Colonic mucosa (tissue), 4 donors: ENCODE measurements around the gene DIP2A. TPM values are rescaled to one million over a fixed set of nuclear protein-coding genes. Genes with fewer than 3 reads are reported as not detected.

ENCODE experiments used
- DNase-seq: peaks from one replicate; pipeline ENCODE4 v3.0.0-alpha.2; 2020
- H3K27ac ChIP-seq: fragments of 200-600 bp; one replicate; pipeline ENCODE4 v1.8.0; 2021
- H3K27me3 ChIP-seq: fragments of 200-600 bp; one replicate; pipeline ENCODE4 v1.8.0; 2021
- H3K36me3 ChIP-seq: fragments of 200-600 bp; one replicate; pipeline ENCODE4 v1.8.0; 2021
- H3K4me1 ChIP-seq: fragments of 200-600 bp; one replicate; pipeline ENCODE4 v1.8.0; 2021; ENCODE audit warnings: mild to moderate bottlenecking
- H3K4me3 ChIP-seq: fragments of 200-600 bp; one replicate; pipeline ENCODE4 v1.8.0; 2021
- H3K9ac ChIP-seq, 2 donors: one replicate each; pipeline ENCODE4 v1.7.0; 2013; ENCODE audit warnings: control low read depth in 2 of 2, low read depth in 2 of 2, low read length in 2 of 2
- H3K9me3 ChIP-seq: fragments of 200-600 bp; one replicate; pipeline ENCODE4 v1.8.0; 2021
- intact Hi-C: fragments of 100-400 bp; cut with DNase I; formaldehyde crosslinking; loops from one replicate; pipeline ENCODE4 v1.14.1; 2022
- total RNA-seq, 2 donors: library from RNA; stranded (reverse); fragmentation: NEBNext Ultra II Directional in 1 of 2; extraction: Animal tissue kit (Norgen Biotek cat#: 25700) in 1 of 2; gene quantifications; one replicate each; pipeline ENCODE4 v1.2.1, GENCODE V29; 2021
- TF ChIP-seq, protein P1 (sequence below): fragments of 200-600 bp; IDR thresholded peaks from one replicate; pipeline ENCODE4 v1.8.0; 2022; ENCODE audit warnings: antibody characterized with exemption, mild to moderate bottlenecking
- donor health status: healthy.
- donor health status: DM: no; HTN: no; CAD: no.
- donor health status: DM: no; HTN: no; CAD: no.

The DIP2A gene
- total RNA-seq, 2 donors from 2014 or later: 40.4 to 41.0 TPM

DNA sequence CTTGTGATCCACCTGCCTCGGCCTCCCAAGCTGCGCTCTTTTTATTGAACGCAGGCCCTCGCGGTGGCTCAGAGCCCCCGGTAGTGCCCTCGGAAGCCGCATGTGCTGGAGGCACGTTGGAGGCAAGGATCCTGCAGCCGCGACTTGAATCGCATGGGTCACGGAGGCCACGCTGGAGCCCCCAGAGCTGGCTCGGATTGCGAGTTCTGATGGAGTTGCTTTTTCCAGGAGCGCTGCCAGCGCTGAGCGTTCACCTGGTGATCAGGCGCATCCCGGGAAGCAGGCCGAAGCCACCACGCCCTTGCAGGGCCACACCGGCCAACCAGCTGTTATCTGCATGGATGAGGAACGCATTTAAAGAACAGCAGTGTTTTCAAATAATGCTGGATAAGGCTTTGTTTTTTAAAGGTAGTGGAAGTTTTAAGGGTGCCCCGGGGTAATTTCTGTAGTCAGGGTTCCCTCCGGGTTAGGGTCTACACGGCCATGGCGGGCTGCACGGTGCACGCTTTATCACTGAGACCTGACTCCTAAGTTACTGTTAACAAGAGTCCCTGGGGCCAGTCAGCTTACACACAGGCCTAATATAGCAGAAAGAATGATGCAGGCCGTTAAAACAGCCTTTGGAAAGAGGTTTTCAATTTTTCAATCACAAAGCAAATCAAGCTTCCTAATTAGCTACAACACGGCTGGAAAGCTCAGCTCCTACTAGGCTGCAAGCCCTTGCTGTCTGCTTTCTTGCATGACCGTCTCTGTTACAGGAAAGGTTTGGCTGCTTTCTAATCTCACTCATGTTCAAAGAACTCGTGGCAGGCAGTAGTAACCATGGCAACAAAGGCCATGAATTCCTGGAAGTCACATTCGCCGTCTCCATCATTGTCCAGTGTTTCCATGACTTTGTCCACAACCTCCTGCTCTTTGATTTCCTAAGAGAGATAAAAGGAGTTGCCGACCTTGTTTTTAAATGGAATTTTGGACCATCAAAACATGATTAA, 140.2 kb downstream of the DIP2A start:
- Histone ChIP-seq H3K4me3 (no peak overlapping the region), H3K9me3 (no peaks in the 10 kb centered on the region), H3K9ac (no peak overlapping the region), H3K27ac (no peak overlapping the region), H3K36me3 (no peaks in the 10 kb centered on the region), H3K27me3 (no peaks in the 10 kb centered on the region), H3K4me1 (no peaks in the 10 kb centered on the region)
- intact Hi-C loops: no loop called here
- no peak for DNase-seq
- TF ChIP-seq, protein P1, sequence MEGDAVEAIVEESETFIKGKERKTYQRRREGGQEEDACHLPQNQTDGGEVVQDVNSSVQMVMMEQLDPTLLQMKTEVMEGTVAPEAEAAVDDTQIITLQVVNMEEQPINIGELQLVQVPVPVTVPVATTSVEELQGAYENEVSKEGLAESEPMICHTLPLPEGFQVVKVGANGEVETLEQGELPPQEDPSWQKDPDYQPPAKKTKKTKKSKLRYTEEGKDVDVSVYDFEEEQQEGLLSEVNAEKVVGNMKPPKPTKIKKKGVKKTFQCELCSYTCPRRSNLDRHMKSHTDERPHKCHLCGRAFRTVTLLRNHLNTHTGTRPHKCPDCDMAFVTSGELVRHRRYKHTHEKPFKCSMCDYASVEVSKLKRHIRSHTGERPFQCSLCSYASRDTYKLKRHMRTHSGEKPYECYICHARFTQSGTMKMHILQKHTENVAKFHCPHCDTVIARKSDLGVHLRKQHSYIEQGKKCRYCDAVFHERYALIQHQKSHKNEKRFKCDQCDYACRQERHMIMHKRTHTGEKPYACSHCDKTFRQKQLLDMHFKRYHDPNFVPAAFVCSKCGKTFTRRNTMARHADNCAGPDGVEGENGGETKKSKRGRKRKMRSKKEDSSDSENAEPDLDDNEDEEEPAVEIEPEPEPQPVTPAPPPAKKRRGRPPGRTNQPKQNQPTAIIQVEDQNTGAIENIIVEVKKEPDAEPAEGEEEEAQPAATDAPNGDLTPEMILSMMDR: no peak

DNA sequence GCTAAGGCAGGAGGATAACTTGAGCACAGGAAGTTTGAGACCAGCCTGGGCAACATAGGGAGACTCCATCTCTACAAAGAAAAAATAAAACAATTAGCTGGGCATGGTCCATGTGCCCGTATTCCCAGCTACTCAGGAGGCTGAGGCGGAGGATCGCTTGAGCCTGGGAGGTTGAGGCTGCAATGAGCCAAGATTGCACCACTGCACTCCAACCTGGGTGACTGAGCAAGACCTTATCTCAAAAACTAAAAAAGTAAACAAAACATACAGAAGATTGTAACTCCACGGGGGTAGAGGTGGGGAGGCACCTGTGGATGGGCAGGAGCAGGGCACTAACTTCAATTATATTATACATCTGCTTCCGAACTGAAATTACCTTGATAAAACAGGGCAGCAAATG, 141.6 kb downstream of the DIP2A start:
- no peaks in the 10 kb centered on the region for H3K36me3 ChIP-seq
- no peaks in the 10 kb centered on the region for H3K27me3 ChIP-seq
- no peaks in the 10 kb centered on the region for H3K4me1 ChIP-seq
- H3K9ac ChIP-seq: no peak overlapping the region
- no peak overlapping the region for H3K4me3 ChIP-seq
- intact Hi-C loops: no loop called here
- H3K9me3 ChIP-seq: no peaks in the 10 kb centered on the region
- TF ChIP-seq, protein P1: no peak
- DNase-seq: no peak
- no peak overlapping the region for H3K27ac ChIP-seq

DNA sequence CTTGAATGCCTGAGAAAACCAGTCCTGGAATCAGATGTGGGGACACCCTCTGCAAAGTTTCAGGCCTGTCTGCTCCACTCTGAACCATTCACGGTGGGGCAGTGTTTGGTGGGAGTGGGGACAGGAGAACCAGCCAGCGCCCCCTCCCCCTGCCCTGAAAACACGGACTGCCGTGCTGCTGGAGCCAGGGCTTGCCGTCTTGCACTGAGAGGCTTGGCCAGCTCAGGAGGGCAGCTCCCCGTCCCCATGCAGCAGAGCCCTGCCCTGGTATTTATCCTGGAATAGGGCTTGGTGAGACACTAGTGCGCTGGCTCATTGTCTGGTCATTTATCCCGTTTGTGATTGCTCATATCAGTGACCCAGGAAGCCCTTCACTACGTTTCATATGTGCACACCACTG, 142.3 kb downstream of the DIP2A start:
- Histone ChIP-seq H3K4me1 (no peaks in the 10 kb centered on the region), H3K27me3 (no peaks in the 10 kb centered on the region), H3K9ac (no peak overlapping the region), H3K27ac (no peak overlapping the region), H3K36me3 (no peaks in the 10 kb centered on the region), H3K9me3 (no peaks in the 10 kb centered on the region), H3K4me3 (no peak overlapping the region)
- intact Hi-C loops: no loop called here
- TF ChIP-seq, protein P1: no peak
- DNase-seq: no peak

DNA sequence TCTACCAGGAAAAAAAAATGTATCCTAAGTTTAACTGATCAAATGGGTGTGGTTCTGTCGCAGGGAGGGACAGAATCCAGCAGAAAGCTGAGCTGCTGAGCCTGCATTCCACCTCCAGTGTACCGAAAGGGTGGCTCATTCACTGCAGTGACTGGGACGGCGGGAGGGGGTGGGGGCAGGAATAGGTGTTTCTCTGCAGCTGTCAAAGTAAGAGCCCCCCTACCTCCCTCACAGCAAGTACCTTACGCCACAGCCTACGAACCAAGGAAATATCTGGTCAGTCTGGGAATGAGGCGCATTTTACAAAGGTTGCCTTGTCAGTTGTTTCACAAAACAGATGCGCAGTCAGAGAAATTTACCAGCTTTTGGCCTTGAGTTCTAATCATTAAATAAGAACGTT, 144.5 kb downstream of the DIP2A start:
- no peaks in the 10 kb centered on the region for H3K36me3 ChIP-seq
- H3K9me3 ChIP-seq: no peaks in the 10 kb centered on the region
- DNase-seq: no peak
- intact Hi-C loops: no loop called here
- TF ChIP-seq, protein P1: no peak
- H3K27me3 ChIP-seq: no peaks in the 10 kb centered on the region
- no peak overlapping the region for H3K4me3 ChIP-seq
- H3K27ac ChIP-seq: no peak overlapping the region
- no peak overlapping the region for H3K9ac ChIP-seq
- H3K4me1 ChIP-seq: no peaks in the 10 kb centered on the region

DNA sequence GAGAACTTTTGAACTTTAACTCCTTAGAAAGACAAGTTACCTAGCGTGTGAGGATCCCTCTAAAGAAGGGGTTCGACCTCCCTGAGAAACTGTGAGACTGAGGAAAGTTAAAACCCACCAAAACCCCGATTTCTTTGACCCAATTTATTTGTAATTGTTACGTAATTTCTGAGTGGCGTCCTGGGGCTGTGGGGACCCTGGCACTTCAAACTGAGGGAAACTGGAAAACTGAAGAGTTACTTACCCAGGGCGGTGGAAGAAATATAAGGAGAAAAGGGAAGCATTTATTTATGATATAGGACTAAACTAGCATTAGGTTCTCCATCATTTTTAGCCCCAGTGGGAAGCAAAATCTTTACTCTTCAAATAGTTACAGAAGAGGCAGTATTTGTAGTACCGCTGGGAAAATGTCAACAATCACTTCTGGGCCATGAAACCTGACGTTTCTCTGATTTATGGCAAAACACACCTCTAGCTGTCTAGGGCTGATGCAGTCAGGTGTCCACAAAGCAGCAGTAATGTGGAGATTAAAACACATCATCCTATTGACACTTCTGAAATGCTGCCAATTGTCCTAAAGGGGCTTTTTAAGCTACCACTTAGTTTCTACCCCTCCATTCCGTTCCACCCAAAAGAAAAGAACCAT, 145.8 kb downstream of the DIP2A start:
- TF ChIP-seq, protein P1: no peak
- no peak overlapping the region for H3K4me3 ChIP-seq
- H3K4me1 ChIP-seq: no peaks in the 10 kb centered on the region
- H3K9me3 ChIP-seq: no peaks in the 10 kb centered on the region
- intact Hi-C loops: no loop called here
- H3K9ac ChIP-seq: no peak overlapping the region
- H3K27ac ChIP-seq: no peak overlapping the region
- H3K36me3 ChIP-seq: no peaks in the 10 kb centered on the region
- H3K27me3 ChIP-seq: no peaks in the 10 kb centered on the region
- DNase-seq: no peak
